GM19023 (cell line): Measurements from ENCODE around the gene PTPRN2.
"Not testable (repeated sequence)": the region's sequence is repeated elsewhere in the genome, so short reads cannot be mapped to it uniquely, and the experiment has no call there.

Experiments used
- ATAC-seq: cut with Tn5 transposase; IDR thresholded peaks from one replicate; pipeline ENCODE4 v1.9.1; 2021; ENCODE audit warnings: mild to moderate bottlenecking, moderate library complexity; ENCODE audit not compliant: unreplicated experiment

Gene PTPRN2

DNA sequence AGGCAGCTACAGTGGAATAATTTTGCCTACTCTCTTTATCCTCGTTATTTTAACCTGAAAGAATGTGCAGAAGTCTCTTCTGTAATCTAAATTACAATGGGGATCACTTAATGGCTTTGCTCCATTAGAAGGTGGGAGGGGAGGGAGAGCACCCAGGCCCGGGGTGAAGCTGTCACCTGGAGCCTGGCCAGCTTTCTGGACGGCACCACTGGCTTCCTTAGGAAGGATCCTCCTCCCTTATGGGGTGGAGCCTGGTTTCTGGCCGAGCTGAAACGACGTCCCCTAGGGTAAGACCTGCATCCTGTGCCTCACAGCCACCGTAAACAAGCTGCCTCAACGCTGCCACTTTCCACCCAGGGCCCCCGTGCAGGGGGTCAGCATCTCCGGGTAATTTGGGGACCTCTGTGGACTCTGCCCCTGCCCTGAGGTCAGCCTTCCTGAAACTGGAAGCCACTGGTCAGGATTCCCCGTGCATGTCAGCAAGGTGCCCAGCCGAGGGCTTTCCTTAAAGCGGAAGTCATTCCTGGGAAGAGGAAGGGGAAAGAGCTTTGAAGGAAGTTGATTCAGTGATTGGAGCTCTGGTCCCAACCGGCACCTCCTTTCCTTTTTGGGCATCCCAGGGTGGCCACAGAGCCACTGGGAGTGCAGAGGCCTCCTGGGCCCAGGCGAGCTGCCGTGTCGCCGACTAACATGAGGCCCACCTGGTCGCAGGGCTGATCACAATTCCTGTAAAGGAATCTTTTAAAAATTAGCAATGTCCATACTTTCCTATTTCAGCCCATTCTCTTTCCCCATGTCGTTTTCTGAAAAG is 681.8 kb downstream of the PTPRN2 start:
- no peak for ATAC-seq

DNA sequence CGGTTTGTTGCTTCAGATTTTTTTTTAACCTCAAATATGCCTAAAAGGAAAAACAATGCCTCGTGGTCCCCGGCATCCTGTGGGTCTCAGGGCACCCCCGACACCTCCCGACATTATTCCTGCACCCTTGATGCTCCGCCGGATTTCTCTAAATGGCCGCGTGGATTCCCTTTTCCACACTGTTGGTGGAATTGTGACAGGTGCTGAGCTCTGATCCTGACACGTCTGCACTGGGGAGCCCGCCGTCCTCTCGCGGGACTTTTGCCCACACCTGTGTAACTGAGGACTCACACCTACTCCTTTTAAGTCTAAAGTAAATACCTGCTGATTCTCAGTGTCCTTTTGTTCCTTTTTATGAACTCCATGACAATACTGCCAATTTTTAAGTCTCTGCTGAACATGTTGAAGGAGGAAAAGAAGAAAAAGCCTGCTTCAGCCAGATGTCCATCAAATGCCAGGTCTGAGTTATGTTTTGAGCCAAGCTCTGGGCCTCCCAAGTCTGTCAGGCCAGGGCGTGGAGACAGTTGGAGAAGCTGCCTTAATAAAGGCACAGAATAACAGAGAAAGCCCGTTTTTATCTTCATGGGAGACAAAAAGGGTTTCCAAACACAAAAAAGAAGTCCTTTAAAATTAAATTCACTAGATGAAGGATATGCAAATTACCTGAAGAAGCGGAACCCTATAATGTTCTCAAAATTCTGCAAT is 682.6 kb downstream of the PTPRN2 start:
- no peak for ATAC-seq

- ATAC-seq, result no peak
Observed at GRCh38 chr7:157904211-157904865, 683.3 kb downstream of the PTPRN2 start.

- ATAC-seq, result no peak
Observed at GRCh38 chr7:157903710-157904109, 683.9 kb downstream of the PTPRN2 start.

DNA sequence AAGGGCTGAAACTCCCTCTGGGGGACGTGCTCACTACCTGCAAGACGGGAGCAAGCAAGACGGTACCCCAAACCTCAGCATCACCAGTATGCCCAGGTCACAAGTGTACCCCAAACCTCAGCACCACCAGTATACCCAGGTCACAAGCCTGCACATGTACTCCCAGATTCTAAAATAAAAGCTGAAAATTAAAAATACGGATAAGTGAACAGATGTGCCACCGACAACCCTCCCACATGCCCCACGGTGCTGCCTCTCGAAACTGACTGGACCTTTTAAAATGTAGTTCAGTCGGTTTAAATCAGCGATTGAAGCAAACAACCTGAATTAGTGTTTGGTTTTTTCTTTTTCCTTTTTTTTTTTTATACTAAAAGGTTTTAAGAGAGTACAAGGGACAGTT is 684.3 kb downstream of the PTPRN2 start:
- ATAC-seq, result no peak

DNA sequence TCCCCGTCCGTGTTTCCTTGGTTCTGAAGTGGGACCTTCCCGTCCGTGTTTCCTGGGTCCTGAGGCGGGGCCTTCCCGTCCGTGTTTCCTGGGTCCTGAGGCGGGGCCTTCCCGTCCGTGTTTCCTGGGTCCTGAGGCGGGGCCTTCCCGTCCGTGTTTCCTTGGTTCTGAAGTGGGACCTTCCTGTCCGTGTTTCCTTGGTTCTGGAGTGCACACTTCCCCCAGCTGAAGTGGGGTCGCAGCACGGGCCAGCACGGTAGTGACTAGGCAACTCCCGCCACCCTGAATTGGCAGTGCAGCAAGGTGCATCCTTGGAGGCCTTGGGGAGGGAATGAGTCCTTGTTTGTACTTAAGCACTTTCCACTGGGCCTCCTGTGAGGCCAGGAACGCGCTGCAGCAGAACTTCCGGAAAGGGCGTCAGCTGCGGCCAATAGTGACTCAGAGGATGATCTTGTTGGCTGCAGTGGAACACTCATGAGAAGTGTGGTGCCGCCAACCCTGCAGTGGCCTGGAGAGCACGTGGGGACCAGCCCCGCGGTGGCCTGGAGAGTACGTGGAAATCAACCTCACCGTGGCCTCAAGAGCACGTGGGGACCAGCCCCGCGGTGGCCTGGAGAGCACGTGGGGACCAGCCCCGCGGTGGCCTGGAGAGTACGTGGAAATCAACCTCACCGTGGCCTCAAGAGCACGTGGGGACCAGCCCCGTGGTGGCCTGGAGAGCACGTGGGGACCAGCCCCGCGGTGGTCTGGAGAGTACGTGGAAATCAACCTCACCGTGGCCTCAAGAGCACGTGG is 685.6 kb downstream of the PTPRN2 start:
- not testable (repeated sequence) for ATAC-seq

GRCh38 chr7:157901166-157901565 is 686.5 kb downstream of the PTPRN2 start:
- ATAC-seq, result no peak

GRCh38 chr7:157900556-157900955 is 687.1 kb downstream of the PTPRN2 start:
- no peak for ATAC-seq

DNA sequence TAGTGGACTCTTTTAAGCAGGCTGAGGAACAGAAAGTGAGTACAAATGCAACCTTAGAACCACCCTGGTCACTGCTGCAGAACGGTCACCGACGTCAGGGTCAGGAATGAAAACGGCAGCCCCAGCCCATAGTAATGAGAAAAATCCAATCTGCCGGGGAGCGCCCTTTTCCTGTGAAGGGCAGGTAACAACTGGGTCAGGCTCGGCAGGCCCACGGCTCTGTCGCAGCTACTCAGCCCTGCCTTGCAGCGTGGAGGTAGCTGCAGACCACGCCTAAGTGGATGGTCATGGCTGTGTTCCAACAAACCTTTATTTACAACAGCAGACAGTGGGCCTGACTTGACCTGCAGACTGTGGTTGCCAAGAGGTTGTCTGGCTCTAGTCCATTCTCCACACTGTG is 687.6 kb downstream of the PTPRN2 start:
- ATAC-seq, result no peak

GRCh38 chr7:157898802-157899505 is 688.7 kb downstream of the PTPRN2 start:
- ATAC-seq, result no peak

- no peak for ATAC-seq
Observed at GRCh38 chr7:157898261-157898660, 689.4 kb downstream of the PTPRN2 start.

GRCh38 chr7:157897681-157898080 is 689.9 kb downstream of the PTPRN2 start:
- ATAC-seq, result no peak

DNA sequence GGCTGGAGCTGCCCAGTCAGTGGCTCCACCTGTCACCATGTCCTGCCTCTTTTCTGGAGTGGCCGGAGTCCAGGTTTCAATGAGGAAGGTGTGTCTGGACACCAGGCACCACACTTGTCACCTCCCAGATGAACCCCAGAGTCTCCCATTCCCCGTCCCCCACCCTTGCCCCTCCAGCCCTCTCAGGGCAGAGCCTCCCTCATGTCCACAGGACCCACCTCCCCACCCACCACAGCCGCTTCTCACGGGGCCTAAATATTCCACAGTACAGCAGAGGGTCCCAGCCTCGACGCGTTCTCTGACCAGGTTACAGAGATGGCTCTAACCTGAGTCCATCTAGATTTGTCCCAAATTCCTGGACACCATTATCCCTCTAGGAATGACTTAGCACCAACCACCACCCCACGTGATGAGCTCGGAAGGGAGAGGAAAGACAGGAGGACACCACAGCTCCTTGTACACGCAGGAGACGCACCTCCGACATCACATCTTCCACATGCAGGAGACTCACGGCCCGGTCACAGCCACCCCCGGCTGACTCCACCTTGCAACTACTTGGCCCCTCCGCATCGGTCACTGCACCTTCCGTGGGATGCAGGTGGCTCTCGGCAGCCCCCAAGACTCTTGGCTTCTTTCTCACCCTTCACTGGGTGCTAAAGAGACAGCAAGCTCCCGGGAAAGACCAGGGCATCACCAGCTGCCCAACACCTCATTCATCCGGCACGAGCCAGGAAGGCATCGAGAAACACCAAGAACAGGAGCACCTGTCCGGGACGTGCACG is 690.7 kb downstream of the PTPRN2 start:
- no peak for ATAC-seq

GRCh38 chr7:157896376-157896675 is 691.3 kb downstream of the PTPRN2 start:
- ATAC-seq, result not testable (repeated sequence)

DNA sequence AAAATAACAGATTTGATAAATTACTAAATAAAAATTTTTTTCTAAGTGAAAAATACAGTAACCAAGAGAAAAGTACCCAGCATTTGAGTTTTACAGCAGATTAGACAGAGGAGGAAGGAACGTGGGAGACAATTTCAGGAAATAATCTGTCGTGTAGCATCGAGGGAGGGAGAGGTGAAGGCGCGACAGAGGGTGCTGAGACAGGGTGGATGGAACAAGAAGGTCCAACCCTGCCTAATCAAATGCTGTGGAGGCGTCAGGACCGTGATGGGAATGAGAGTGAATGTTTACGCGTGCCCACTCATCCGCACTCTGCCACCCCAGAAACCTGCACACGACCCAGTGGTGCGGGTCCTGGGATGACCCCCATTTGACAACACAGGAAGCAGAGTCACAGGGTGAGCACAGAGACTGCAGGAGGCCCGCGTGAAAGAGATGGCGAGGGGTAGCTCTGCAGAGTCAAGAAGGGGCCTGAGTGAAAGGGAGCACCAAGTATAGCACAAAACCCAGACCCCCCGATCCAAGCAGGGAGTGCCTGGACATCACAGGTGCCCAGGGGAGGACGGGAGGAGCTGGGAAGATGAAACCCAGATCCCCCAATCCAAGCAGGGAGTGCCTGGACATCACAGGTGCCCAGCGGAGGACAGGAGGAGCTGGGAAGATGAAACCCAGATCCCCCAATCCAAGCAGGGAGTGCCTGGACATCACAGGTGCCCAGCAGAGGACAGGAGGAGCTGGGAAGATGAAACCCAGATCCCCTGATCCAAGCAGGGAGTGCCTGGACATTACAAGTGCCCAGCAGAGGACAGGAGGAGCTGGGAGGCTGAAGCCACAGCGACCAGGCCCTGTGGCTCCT is 691.9 kb downstream of the PTPRN2 start:
- no peak for ATAC-seq

GRCh38 chr7:157895098-157895497 is 692.5 kb downstream of the PTPRN2 start:
- ATAC-seq, result not testable (repeated sequence)

GRCh38 chr7:157893535-157894044 is 694.0 kb downstream of the PTPRN2 start:
- no peak for ATAC-seq

DNA sequence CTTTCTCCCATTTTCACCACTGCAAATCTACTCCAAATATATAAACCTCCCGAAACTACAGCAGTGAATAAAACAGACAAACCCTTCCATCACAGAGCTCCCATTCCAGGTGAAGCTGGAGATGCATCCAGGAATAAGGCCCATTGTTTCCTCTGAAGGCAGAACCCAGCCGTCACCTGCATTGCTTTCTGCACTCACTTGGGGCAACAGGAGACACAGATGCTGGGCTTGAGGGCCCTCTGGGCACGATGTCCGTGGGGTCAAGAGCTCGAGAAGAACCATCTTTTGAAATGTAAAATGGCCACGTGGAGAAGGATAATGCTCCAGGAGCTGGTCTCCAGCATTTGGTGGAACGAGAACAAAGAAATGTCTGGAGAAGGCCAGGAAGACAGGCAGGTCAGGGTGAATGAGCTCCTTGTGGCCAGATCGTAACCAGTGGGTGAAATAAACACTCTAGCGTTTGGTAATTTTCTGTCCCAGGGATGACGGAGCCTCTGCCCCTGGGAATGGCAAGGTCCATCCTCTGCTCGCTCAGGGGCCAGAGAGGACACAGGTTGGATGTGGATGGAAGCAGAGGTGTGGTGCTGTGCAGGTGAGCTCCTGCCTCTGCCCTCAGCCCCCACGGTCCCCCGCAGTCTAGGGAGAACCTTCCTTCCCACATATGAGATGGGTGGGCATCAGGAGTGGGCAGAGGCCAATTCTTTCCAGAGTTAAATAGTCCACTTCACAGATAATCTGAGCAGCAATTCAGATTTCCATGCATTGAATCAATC is 694.7 kb downstream of the PTPRN2 start:
- no peak for ATAC-seq
